ENCODE data around the gene RGS9.

GRCh38 chr17:65231662-65232335, 94.6 kb downstream of the RGS9 start:
- TF ChIP-seq, protein P1, sequence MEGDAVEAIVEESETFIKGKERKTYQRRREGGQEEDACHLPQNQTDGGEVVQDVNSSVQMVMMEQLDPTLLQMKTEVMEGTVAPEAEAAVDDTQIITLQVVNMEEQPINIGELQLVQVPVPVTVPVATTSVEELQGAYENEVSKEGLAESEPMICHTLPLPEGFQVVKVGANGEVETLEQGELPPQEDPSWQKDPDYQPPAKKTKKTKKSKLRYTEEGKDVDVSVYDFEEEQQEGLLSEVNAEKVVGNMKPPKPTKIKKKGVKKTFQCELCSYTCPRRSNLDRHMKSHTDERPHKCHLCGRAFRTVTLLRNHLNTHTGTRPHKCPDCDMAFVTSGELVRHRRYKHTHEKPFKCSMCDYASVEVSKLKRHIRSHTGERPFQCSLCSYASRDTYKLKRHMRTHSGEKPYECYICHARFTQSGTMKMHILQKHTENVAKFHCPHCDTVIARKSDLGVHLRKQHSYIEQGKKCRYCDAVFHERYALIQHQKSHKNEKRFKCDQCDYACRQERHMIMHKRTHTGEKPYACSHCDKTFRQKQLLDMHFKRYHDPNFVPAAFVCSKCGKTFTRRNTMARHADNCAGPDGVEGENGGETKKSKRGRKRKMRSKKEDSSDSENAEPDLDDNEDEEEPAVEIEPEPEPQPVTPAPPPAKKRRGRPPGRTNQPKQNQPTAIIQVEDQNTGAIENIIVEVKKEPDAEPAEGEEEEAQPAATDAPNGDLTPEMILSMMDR (IDR thresholded peaks at IDR 0.05): peak; percentile 25 to 47 (median 37)
- no peak for TF ChIP-seq POLR2AphosphoS5 (IDR thresholded peaks at IDR 0.05; ENCODE audit: insufficient read depth in 1 of 2, low read depth in 1 of 2)

All from vagina (tissue), 2 donors.